ENCODE data around the gene KCNJ1. TPM values are rescaled to one million over a fixed set of nuclear protein-coding genes. Genes with fewer than 3 reads are reported as not detected.

Gene KCNJ1
- polyA plus RNA-seq, 1 experiment, result not detected

GRCh38 chr11:128856241-128856640 lies 10.9 kb downstream of the KCNJ1 start:
- TF ChIP-seq, protein P1, sequence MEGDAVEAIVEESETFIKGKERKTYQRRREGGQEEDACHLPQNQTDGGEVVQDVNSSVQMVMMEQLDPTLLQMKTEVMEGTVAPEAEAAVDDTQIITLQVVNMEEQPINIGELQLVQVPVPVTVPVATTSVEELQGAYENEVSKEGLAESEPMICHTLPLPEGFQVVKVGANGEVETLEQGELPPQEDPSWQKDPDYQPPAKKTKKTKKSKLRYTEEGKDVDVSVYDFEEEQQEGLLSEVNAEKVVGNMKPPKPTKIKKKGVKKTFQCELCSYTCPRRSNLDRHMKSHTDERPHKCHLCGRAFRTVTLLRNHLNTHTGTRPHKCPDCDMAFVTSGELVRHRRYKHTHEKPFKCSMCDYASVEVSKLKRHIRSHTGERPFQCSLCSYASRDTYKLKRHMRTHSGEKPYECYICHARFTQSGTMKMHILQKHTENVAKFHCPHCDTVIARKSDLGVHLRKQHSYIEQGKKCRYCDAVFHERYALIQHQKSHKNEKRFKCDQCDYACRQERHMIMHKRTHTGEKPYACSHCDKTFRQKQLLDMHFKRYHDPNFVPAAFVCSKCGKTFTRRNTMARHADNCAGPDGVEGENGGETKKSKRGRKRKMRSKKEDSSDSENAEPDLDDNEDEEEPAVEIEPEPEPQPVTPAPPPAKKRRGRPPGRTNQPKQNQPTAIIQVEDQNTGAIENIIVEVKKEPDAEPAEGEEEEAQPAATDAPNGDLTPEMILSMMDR (IDR thresholded peaks at IDR 0.05; ENCODE audit: low read depth, low read length), result no peak
- H3K9me3 ChIP-seq (ENCODE audit: control insufficient read depth, insufficient read depth, low read length), result no peaks in the 10 kb centered on the region
- ChIA-PET CTCF (interaction anchor here (1.8 kb wide), 1 partner anchor 25 kb away, joined by 6 read pairs; no protein-coding TSS in a partner anchor), POLR2A (no interaction called here)
- peaks cover 19% of the 10 kb centered on the region for H3K27me3 ChIP-seq (ENCODE audit: control insufficient read depth, insufficient read depth, low read length)
- DNase-seq (ENCODE audit: low read depth, low spot score), result no peak
- no peak overlapping the region for H3K4me3 ChIP-seq (ENCODE audit: low read depth, low read length)
- no peak overlapping the region for H3K27ac ChIP-seq (ENCODE audit: low read depth, low read length)

- ChIA-PET POLR2A (no interaction called here), CTCF (interaction anchor here (0.7 to 1.4 kb wide), 4 partner anchors 14 to 703 kb away, joined by 3 to 4 read pairs (median 3); no protein-coding TSS in a partner anchor)
- DNase-seq (ENCODE audit: low read depth, low spot score), result no peak
- Histone ChIP-seq H3K27ac (ENCODE audit: low read depth, low read length) (no peak overlapping the region), H3K4me3 (ENCODE audit: low read depth, low read length) (no peak overlapping the region), H3K27me3 (ENCODE audit: control insufficient read depth, insufficient read depth, low read length) (peaks cover 21% of the 10 kb centered on the region), H3K9me3 (ENCODE audit: control insufficient read depth, insufficient read depth, low read length) (no peaks in the 10 kb centered on the region)
- TF ChIP-seq, protein P1 (IDR thresholded peaks at IDR 0.05; ENCODE audit: low read depth, low read length), result no peak
These were observed 12.3 kb downstream of the KCNJ1 start for GRCh38 chr11:128854841-128855240.

- H3K4me3 ChIP-seq (ENCODE audit: low read depth, low read length), result no peak overlapping the region
- no peaks in the 10 kb centered on the region for H3K9me3 ChIP-seq (ENCODE audit: control insufficient read depth, insufficient read depth, low read length)
- CTCF ChIA-PET, result interaction anchor here (1.4 to 3.2 kb wide), 2 partner anchors 22 to 695 kb away, joined by 4 to 14 read pairs; no protein-coding TSS in a partner anchor
- POLR2A ChIA-PET, result no interaction called here
- TF ChIP-seq, protein P1 (IDR thresholded peaks at IDR 0.05; ENCODE audit: low read depth, low read length), result no peak
- peaks cover 18% of the 10 kb centered on the region for H3K27me3 ChIP-seq (ENCODE audit: control insufficient read depth, insufficient read depth, low read length)
- H3K27ac ChIP-seq (ENCODE audit: low read depth, low read length), result no peak overlapping the region
- no peak for DNase-seq (ENCODE audit: low read depth, low spot score)
These were observed 13.5 kb downstream of the KCNJ1 start for GRCh38 chr11:128853559-128853958.

- Histone ChIP-seq H3K27me3 (ENCODE audit: control insufficient read depth, insufficient read depth, low read length) (peaks cover 15% of the 10 kb centered on the region), H3K4me3 (ENCODE audit: low read depth, low read length) (no peak overlapping the region), H3K27ac (ENCODE audit: low read depth, low read length) (no peak overlapping the region), H3K9me3 (ENCODE audit: control insufficient read depth, insufficient read depth, low read length) (no peaks in the 10 kb centered on the region)
- POLR2A ChIA-PET, result no interaction called here
- no peak for DNase-seq (ENCODE audit: low read depth, low spot score)
- TF ChIP-seq, protein P1 (IDR thresholded peaks at IDR 0.05; ENCODE audit: low read depth, low read length), result no peak
- CTCF ChIA-PET, result interaction anchor here (1.1 to 3.2 kb wide), 3 partner anchors 21 to 694 kb away, joined by 3 to 14 read pairs (median 6); no protein-coding TSS in a partner anchor
These were observed 14.6 kb downstream of the KCNJ1 start for GRCh38 chr11:128852327-128853023.

- TF ChIP-seq, protein P1 (IDR thresholded peaks at IDR 0.05; ENCODE audit: low read depth, low read length), result peak; percentile 65
- Histone ChIP-seq H3K9me3 (ENCODE audit: control insufficient read depth, insufficient read depth, low read length) (no peaks in the 10 kb centered on the region), H3K27ac (ENCODE audit: low read depth, low read length) (no peak overlapping the region), H3K27me3 (ENCODE audit: control insufficient read depth, insufficient read depth, low read length) (peaks cover 18% of the 10 kb centered on the region), H3K4me3 (ENCODE audit: low read depth, low read length) (no peak overlapping the region)
- CTCF ChIA-PET, result interaction anchor here (0.7 to 4.4 kb wide), 9 partner anchors 10 to 691 kb away, joined by 3 to 24 read pairs (median 4); no protein-coding TSS in a partner anchor
- POLR2A ChIA-PET, result interaction anchor here (0.7 kb wide), 1 partner anchor 299 kb away, joined by 4 read pairs; no protein-coding TSS in a partner anchor
- no peak for DNase-seq (ENCODE audit: low read depth, low spot score)
These were observed 18.2 kb downstream of the KCNJ1 start for GRCh38 chr11:128848815-128849455.
